Measurements from ENCODE around the gene ABCF1. TPM values are rescaled to one million over a fixed set of nuclear protein-coding genes. Genes with fewer than 3 reads are reported as not detected.

The ABCF1 gene
- total and polyA plus RNA-seq, 2 of the 8 experiments (the other 6 are each of a cell fraction or from before 2014, with no cell fraction given) = 48.8 to 123 TPM

- H3K36me3 ChIP-seq (ENCODE audit: control insufficient read depth in 2 of 4, insufficient read depth in 4 of 4, low read length in 3 of 4) = no peaks in the 10 kb centered on the region
- no peaks in the 10 kb centered on the region for H4K20me1 ChIP-seq (replicated peaks in 1 of 2; ENCODE audit: control insufficient read depth in 1 of 2, insufficient read depth in 2 of 2, low read length in 2 of 2)
- no peaks in the 10 kb centered on the region for H3K79me1 ChIP-seq (ENCODE audit: low read depth, low read length)
- H3K23ac ChIP-seq (ENCODE audit: insufficient read length) = no peak overlapping the region
- H2AK5ac ChIP-seq (ENCODE audit: low read depth, low read length) = no peak overlapping the region
- H2BK15ac ChIP-seq (ENCODE audit: low read length) = no peak overlapping the region
- no peak for DNase-seq (ENCODE audit: low read depth in 1 of 2, low spot score in 2 of 2)
- no peaks in the 10 kb centered on the region for H3K27me3 ChIP-seq (replicated peaks in 1 of 4; ENCODE audit: control insufficient read depth in 3 of 4, extremely low read depth in 1 of 4, insufficient read depth in 3 of 4, low read length in 3 of 4)
- H3K27ac ChIP-seq (ENCODE audit: low read depth, low read length) = no peak overlapping the region
- ChIA-PET CTCF (ENCODE audit: partially characterized antibody) (interaction anchor here (1.5 to 5.0 kb wide), 5 partner anchors 9 to 80 kb away, joined by 5 to 76 read pairs (median 15); no protein-coding TSS in a partner anchor), POLR2A (ENCODE audit: partially characterized antibody) (no interaction called here)
- H2BK120ac ChIP-seq (replicated peaks; ENCODE audit: low read depth, low read length) = no peak overlapping the region
- H4K8ac ChIP-seq (ENCODE audit: extremely low read depth, insufficient read depth, low read length) = no peak overlapping the region
- no peaks in the 10 kb centered on the region for H3K4me1 ChIP-seq (replicated peaks in 1 of 4; ENCODE audit: control insufficient read depth in 3 of 4, insufficient read depth in 4 of 4, low read length in 3 of 4)
- no peak overlapping the region for H2AFZ ChIP-seq (ENCODE audit: low read length)
- H3K4ac ChIP-seq (replicated peaks; ENCODE audit: insufficient read length, low read depth, low read length) = no peak overlapping the region
- H4K5ac ChIP-seq (ENCODE audit: insufficient read length, low read depth, low read length) = no peak overlapping the region
- H3K79me2 ChIP-seq (ENCODE audit: control insufficient read depth in 1 of 2, insufficient read depth in 2 of 2, low read length in 2 of 2) = no peaks in the 10 kb centered on the region
- H3K4me3 ChIP-seq (ENCODE audit: extremely low read depth in 1 of 4, insufficient read depth in 2 of 4, low read depth in 3 of 4, low read length in 4 of 4) = no peak overlapping the region
- H4K91ac ChIP-seq (replicated peaks; ENCODE audit: insufficient read length, low read length) = no peak overlapping the region
- H2BK5ac ChIP-seq (ENCODE audit: low read depth, low read length) = no peak overlapping the region
- no peaks in the 10 kb centered on the region for H3K23me2 ChIP-seq (ENCODE audit: low read depth, low read length)
- no peak overlapping the region for H2BK20ac ChIP-seq (ENCODE audit: low read length)
- H3K56ac ChIP-seq (replicated peaks; ENCODE audit: insufficient read length, low read depth, low read length) = no peak overlapping the region
- no peak overlapping the region for H3K9ac ChIP-seq (replicated peaks in 1 of 4; ENCODE audit: extremely low read depth in 1 of 4, low read depth in 3 of 4, low read length in 3 of 4)
- H2BK12ac ChIP-seq (ENCODE audit: low read depth, low read length) = no peak overlapping the region
- no peak for FAIRE-seq
- H3K18ac ChIP-seq (ENCODE audit: extremely low read depth, low read length) = no peak overlapping the region
- H3K4me2 ChIP-seq (ENCODE audit: insufficient read depth in 1 of 2, low read depth in 2 of 2, low read length in 2 of 2) = no peak overlapping the region
- TF ChIP-seq CTBP2 (IDR thresholded peaks at IDR 0.05; ENCODE audit: borderline replicate concordance, insufficient read depth, insufficient read length, low read length) = no peak
- no peak for TF ChIP-seq ATF2 (IDR thresholded peaks at IDR 0.05; ENCODE audit: low read length)
- no peak for TF ChIP-seq NANOG (IDR thresholded peaks at IDR 0.05; ENCODE audit: insufficient read depth, low read depth, low read length, poor library complexity, severe bottlenecking)
- TF ChIP-seq HDAC6 (IDR thresholded peaks at IDR 0.05; ENCODE audit: low read depth, low read length) = no peak
- TF ChIP-seq POLR2A (IDR thresholded peaks at IDR 0.05; ENCODE audit: control extremely low read depth in 1 of 2, low read depth in 2 of 2, low read length in 2 of 2) = no peak
- no peak for TF ChIP-seq KDM5A (IDR thresholded peaks at IDR 0.05; ENCODE audit: low read length)
- no peak for TF ChIP-seq JUND (IDR thresholded peaks at IDR 0.05; ENCODE audit: low read length)
- TF ChIP-seq JUN (IDR thresholded peaks at IDR 0.05; ENCODE audit: low read depth, low read length) = no peak
- no peak for TF ChIP-seq TBP (IDR thresholded peaks at IDR 0.05; ENCODE audit: low read depth, low read length)
- 83% methylated on average over 15 of the region's 15 CpGs; no CpG with 5 or more reads in 1 of the 2 experiments for WGBS, 2 experiments (ENCODE audit: extremely low coverage in 1 of 2, insufficient coverage in 1 of 2, insufficient read length in 1 of 2, insufficient replicate concordance in 2 of 2, low coverage in 1 of 2, low lambda C conversion rate in 2 of 2, missing lambda C conversion rate in 1 of 2)
- H3K14ac ChIP-seq (ENCODE audit: insufficient read length) = no peak overlapping the region
- no peaks in the 10 kb centered on the region for H3K9me3 ChIP-seq (ENCODE audit: insufficient read depth in 2 of 2, low read depth in 1 of 2, low read length in 1 of 2)
These were observed 37.6 kb upstream of the ABCF1 start for GRCh38 chr6:30533460-30534294.
